ENCODE results near the gene ZNF862. TPM values are rescaled to one million over a fixed set of nuclear protein-coding genes. Genes with fewer than 3 reads are reported as not detected.
A peak's percentile ranks its signal among the peaks of the same experiment; 100 is the strongest.

Gene ZNF862
- total RNA-seq, 1 donor from 2014 or later = 10.4 TPM

- intact Hi-C loops (cut with micrococcal nuclease) = no loop called here
- peaks cover 8% of the 10 kb centered on the region for H3K27me3 ChIP-seq (ENCODE audit: low read depth)
- no peak overlapping the region for H3K4me3 ChIP-seq
- no peak for DNase-seq
- no peak for TF ChIP-seq CTCF (IDR thresholded peaks at IDR 0.05; ENCODE audit: borderline replicate concordance)
- H3K4me1 ChIP-seq = no peaks in the 10 kb centered on the region
- H3K36me3 ChIP-seq = no peaks in the 10 kb centered on the region
- no peaks in the 10 kb centered on the region for H3K9me3 ChIP-seq (replicated peaks)
- no peak overlapping the region for H3K27ac ChIP-seq (replicated peaks)
Observed at GRCh38 chr7:149797771-149798170, 40.4 kb upstream of the ZNF862 start.

GRCh38 chr7:149799397-149800168 lies 38.6 kb upstream of the ZNF862 start:
- Histone ChIP-seq H3K4me3 (no peak overlapping the region), H3K27me3 (ENCODE audit: low read depth) (peaks cover 3% of the 10 kb centered on the region), H3K27ac (replicated peaks) (no peak overlapping the region), H3K4me1 (no peaks in the 10 kb centered on the region), H3K36me3 (no peaks in the 10 kb centered on the region), H3K9me3 (replicated peaks) (no peaks in the 10 kb centered on the region)
- intact Hi-C loops (cut with micrococcal nuclease) = no loop called here
- TF ChIP-seq CTCF (IDR thresholded peaks at IDR 0.05; ENCODE audit: borderline replicate concordance) = peak; percentile 50
- DNase-seq = peak; percentile 25

GRCh38 chr7:149800169-149800555 lies 38.0 kb upstream of the ZNF862 start:
- DNase-seq = no peak
- intact Hi-C loops (cut with micrococcal nuclease) = no loop called here

DNA sequence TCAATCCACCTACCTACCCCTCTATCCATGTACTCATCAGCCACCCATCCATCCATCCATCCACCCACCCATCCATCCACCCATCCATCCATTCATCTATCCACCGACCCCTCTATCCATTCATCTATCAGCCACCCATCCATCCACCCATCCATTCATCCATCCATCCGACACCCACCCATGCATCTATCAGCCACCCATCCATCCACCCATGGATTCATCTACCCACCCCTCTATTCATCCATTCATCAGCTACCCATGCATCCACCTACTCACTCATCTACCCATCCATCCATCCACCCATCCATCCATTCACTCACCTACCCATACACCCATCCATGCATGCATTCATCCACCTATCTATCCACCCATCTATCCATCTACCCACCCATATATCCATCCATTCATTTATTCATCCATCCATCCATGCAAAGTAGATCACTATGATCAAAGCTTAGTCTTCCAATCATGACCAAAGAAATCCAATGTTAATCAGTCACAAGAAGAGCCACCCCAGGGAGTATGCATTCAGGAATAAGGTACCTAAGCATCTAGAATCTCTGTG lies 37.1 kb upstream of the ZNF862 start:
- intact Hi-C loops (cut with micrococcal nuclease) = no loop called here
- H3K9me3 ChIP-seq (replicated peaks) = no peaks in the 10 kb centered on the region
- H3K27ac ChIP-seq (replicated peaks) = no peak overlapping the region
- H3K4me3 ChIP-seq = no peak overlapping the region
- H3K36me3 ChIP-seq = no peaks in the 10 kb centered on the region
- peaks cover 11% of the 10 kb centered on the region for H3K27me3 ChIP-seq (ENCODE audit: low read depth)
- no peak for TF ChIP-seq CTCF (IDR thresholded peaks at IDR 0.05; ENCODE audit: borderline replicate concordance)
- no peak for DNase-seq
- no peaks in the 10 kb centered on the region for H3K4me1 ChIP-seq

More at GRCh38 chr7:149800169-149800555, 38.0 kb upstream of the ZNF862 start:
- TF ChIP-seq CTCF (IDR thresholded peaks at IDR 0.05; ENCODE audit: borderline replicate concordance) = no peak
- H3K4me3 ChIP-seq = no peak overlapping the region
- no peak overlapping the region for H3K27ac ChIP-seq (replicated peaks)
- no peaks in the 10 kb centered on the region for H3K4me1 ChIP-seq
- no peaks in the 10 kb centered on the region for H3K36me3 ChIP-seq
- H3K27me3 ChIP-seq (ENCODE audit: low read depth) = peaks cover 3% of the 10 kb centered on the region
- H3K9me3 ChIP-seq (replicated peaks) = no peaks in the 10 kb centered on the region

GRCh38 chr7:149801816-149802215 lies 36.4 kb upstream of the ZNF862 start:
- TF ChIP-seq CTCF (IDR thresholded peaks at IDR 0.05; ENCODE audit: borderline replicate concordance) = no peak

More at GRCh38 chr7:149801816-149802215, 36.4 kb upstream of the ZNF862 start:
- Histone ChIP-seq H3K27ac (replicated peaks) (no peak overlapping the region), H3K27me3 (ENCODE audit: low read depth) (peaks cover 12% of the 10 kb centered on the region), H3K4me1 (no peaks in the 10 kb centered on the region), H3K9me3 (replicated peaks) (no peaks in the 10 kb centered on the region), H3K4me3 (no peak overlapping the region), H3K36me3 (no peaks in the 10 kb centered on the region)
- no peak for DNase-seq
- intact Hi-C loops (cut with micrococcal nuclease) = no loop called here

All from left ventricle myocardium inferior (tissue), 1 donor.